GM12891 (cell line): Measurements from ENCODE around the gene PRRC1.
"Not testable (repeated sequence)": the region's sequence is repeated elsewhere in the genome, so short reads cannot be mapped to it uniquely, and the experiment has no call there.

Source experiments
- DNase-seq: peaks from one replicate; pipeline ENCODE4 v3.0.0; 2011; ENCODE audit warnings: low spot score; ENCODE audit not compliant: insufficient read length
- FAIRE-seq: peaks from 2 replicates; lab custom pipeline; 2011; peaks lifted over from hg19 to GRCh38; lab: Jason Lieb, UNC
- PAX5 ChIP-seq: IDR thresholded peaks from 2 replicates; pipeline ENCODE4 v1.6.1; 2011; ENCODE audit warnings: low read length, moderate library complexity, mild to moderate bottlenecking; ENCODE audit not compliant: insufficient read depth, severe bottlenecking
- POLR2A ChIP-seq: IDR thresholded peaks from 2 replicates; pipeline ENCODE4 v1.6.1; 2011; ENCODE audit warnings: low read depth, low read length, control low read depth
- POLR2AphosphoS5 ChIP-seq: IDR thresholded peaks from 2 replicates; pipeline ENCODE4 v1.6.1; 2011; ENCODE audit warnings: low read depth, low read length, control low read depth
- POU2F2 ChIP-seq: IDR thresholded peaks from 2 replicates; pipeline ENCODE4 v1.6.1; 2011; ENCODE audit warnings: low read depth, mild to moderate bottlenecking, control low read depth, low read length, moderate library complexity
- SPI1 ChIP-seq: IDR thresholded peaks from 2 replicates; pipeline ENCODE4 v1.6.1; 2011; ENCODE audit warnings: low read depth, low read length, control low read depth
- TAF1 ChIP-seq: IDR thresholded peaks from 2 replicates; pipeline ENCODE4 v1.6.1; 2011; ENCODE audit warnings: low read depth, low read length, control low read depth

Gene PRRC1

GRCh38 chr5:127563136-127563535 lies 45.7 kb downstream of the PRRC1 start:
- no peak for DNase-seq

DNA sequence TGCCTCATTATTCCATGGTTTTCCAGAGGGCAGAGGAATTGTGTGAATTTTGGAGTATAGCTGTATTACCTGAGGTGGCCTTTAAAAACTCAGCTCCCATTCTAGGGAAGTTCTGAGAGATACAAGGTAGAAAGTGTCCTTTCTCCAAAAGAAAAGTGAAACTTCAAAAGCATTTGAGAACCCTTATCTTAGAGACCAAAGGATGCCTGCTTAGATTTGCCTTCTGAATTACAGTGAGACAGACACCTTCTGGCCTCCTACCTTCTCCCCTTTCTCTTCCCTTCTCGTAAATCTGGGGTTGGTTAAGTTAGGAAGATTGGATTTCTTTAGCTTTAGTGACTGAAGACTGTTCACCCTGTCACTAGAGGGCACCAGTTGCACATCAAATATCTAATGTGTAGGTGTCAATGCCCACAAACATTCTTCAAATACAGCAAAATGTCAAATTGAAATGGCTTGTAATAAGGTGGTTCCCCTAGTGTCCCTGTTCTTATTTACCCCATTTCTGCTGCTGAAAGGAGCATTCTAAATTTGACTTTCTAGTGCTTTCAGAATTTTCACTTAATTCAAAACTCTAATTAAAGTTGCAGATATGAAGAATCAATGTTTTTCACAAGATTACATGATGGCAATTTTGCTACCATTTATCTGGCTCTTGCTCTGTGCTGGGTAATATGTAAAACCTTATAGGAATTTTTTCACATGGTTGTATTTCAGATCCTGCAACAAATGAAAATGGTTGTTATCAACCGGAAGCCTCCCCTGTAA lies 46.7 kb downstream of the PRRC1 start:
- TF ChIP-seq POLR2A (no peak), POU2F2 (no peak), POLR2AphosphoS5 (no peak), TAF1 (no peak), SPI1 (no peak), PAX5 (no peak)
- FAIRE-seq (peak; percentile 98), DNase-seq (peak; percentile 14)

More at GRCh38 chr5:127563136-127563535, 45.7 kb downstream of the PRRC1 start:
- no peak for FAIRE-seq
- TF ChIP-seq TAF1 (no peak), POLR2AphosphoS5 (no peak), POU2F2 (no peak), SPI1 (no peak), POLR2A (no peak), PAX5 (no peak)

- no peak for TF ChIP-seq TAF1
- FAIRE-seq (no peak), DNase-seq (no peak)
Measured at GRCh38 chr5:127565586-127566270, 48.3 kb downstream of the PRRC1 start.

DNA sequence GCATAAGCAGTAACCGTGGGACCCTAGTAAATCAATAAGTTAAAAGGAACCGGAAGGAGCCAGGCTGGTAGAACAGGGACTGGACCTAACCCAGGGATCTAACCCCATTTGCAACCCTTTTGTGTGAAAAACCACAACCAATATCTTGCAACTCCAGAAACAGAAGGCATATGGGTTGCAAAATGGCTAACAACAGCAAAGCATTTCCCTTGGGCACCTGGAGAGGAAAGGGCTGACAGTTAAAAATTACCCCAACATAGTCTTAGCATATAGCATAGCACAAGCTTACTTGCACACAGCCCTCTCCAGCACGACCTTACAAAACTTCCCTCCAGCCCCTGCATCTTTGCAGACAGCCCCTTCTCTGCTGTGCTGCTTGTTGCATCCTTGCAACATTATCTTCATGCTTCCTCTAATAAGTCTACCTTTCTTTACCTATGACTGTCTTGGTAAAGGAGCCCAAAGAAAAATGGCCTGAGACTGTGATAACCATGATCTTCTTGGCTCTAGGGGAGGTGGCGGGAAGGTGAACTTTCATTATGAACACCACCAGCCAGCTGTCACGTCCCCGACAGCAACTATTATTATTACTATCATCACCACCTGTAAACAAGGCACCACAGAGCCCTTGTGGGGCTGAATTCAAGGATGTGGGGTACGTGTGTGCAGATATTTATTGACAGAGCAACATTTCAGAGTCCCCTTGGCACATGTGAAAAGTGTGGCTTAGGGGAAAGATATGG lies 49.8 kb downstream of the PRRC1 start:
- peak; percentile 92 for FAIRE-seq

DNA sequence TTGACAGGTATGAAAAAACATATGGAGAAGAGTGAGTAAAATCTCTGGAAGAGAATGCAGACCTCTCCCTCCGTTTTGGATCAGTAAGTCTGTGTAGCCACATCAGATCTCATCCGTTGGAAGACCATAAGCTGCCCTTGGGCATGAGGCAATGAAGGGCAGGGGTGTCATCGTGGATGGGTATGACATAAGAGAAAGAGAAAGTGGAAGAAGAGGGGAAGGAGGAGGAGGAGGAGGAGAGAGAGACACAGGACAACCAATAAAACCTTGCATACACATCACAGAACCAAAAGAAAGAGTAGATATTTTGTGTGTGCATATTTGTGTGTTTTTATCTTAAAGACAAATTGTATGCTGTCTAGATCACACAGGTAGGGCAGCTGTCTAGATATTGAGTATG lies 50.7 kb downstream of the PRRC1 start:
- no peak for TF ChIP-seq POLR2A
- TF ChIP-seq POU2F2, result no peak
- TF ChIP-seq TAF1, result no peak
- TF ChIP-seq SPI1, result no peak
- no peak for TF ChIP-seq PAX5
- TF ChIP-seq POLR2AphosphoS5, result no peak
- no peak for DNase-seq
- peak; percentile 51 for FAIRE-seq

More for the DNA sequence above, 49.8 kb downstream of the PRRC1 start:
- TF ChIP-seq PAX5, result no peak
- TF ChIP-seq POU2F2, result 0 out of 2 replicates have a peak, but pooled peaks have one; percentile 29
- peak; percentile 30 for DNase-seq

GRCh38 chr5:127569471-127569870 lies 52.0 kb downstream of the PRRC1 start:
- not testable (repeated sequence) for FAIRE-seq, DNase-seq

DNA sequence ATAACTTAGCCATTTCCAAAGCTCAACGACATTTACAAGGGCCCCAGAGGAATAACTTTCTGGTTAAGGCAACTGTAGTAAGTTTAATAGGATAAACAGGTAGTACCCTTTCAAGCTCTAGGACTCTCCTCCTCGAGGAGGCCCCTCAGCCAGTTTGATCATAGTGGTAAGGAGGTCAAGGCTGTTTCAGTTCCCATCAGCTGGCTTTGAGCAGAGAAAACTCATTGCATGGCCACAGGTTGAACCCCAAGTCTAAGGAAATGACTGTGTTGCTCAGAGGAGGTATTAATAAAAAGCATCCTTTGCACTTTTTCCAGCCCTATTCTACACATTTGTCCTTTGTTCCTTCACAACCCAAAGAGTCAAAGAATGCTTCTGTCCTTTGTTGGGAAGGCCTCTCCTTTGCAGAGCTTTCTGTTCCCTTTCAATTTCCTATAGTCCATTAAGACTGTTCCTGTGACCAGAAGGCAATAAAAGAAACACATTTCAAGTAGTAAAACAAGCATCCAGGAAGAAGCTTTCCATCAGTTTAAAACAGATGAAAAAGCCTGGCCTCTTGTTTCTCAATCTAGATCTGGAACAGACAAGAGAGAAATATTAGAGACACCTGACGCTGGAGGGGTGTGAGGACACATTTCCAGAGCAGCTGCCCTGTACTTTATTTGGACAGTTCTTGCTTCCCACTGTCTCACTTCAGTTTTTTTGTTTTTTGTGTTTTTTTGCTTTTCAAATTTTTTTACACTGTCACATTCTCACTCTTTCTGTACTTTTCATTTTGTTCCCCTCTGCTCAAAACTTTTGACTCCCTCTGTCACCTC lies 54.1 kb downstream of the PRRC1 start:
- TF ChIP-seq POU2F2 (0 out of 2 replicates have a peak, but pooled peaks have one; percentile 17), SPI1 (peak; percentile 89), POLR2AphosphoS5 (no peak)
- FAIRE-seq, result no peak
- DNase-seq, result peak; percentile 48

DNA sequence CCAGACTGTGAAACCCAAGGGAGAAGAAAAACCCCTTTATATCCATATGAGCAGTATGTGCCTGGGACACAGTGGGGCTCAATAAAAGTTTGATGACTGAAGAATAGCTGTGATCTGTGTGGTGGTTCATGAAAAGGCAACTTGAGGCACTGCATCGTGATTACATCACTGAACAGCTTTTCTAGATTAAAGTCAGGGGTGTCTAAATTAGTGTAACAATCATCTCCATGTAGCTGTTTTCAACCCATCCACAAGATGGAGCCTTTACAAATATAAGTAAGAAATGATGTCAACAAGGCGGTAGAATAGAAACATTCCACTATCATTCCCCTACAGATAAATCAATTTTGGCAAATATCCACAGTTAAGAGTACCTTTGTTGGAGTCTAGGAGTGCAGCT lies 55.5 kb downstream of the PRRC1 start:
- FAIRE-seq, result no peak
- TF ChIP-seq TAF1, result no peak
- DNase-seq, result no peak

GRCh38 chr5:127574852-127575679 lies 57.6 kb downstream of the PRRC1 start:
- no peak for TF ChIP-seq TAF1
- TF ChIP-seq POLR2A, result no peak
- no peak for TF ChIP-seq PAX5
- TF ChIP-seq POU2F2, result no peak
- DNase-seq (no peak), FAIRE-seq (no peak)

DNA sequence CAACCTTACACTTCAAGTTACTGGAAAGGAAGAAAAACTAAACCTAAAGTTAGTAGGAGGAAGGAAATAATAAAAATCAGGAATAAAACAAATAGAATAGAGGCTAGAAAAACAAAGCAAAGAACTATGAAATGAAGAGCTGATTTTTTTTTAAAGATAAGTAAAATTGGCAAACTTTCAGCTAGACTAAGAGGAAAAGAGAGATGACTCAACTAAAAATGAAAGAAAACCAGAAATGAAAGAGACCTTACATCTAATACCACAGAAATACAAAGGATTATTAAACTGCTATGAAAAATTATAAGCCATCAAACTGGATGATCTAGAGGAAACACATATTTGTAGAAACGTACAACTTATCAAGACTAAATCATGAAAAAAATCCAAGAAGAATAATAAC lies 60.0 kb downstream of the PRRC1 start:
- TF ChIP-seq SPI1, result no peak
- TF ChIP-seq POLR2AphosphoS5, result no peak
- no peak for TF ChIP-seq POLR2A
- no peak for TF ChIP-seq PAX5
- no peak for TF ChIP-seq TAF1
- TF ChIP-seq POU2F2, result no peak
- no peak for DNase-seq
- FAIRE-seq, result no peak
